Esophagus muscularis mucosa (tissue), 4 donors: ENCODE measurements around the gene GRID1.

Experiments
- EP300 ChIP-seq: sonication (generic); formaldehyde crosslinking; IDR thresholded peaks from one replicate; pipeline ENCODE4 v1.6.1; 2017; ENCODE audit warnings: antibody characterized with exemption
- POLR2A ChIP-seq: fragments of 450-650 bp; IDR thresholded peaks from one replicate; pipeline ENCODE4 v1.6.1; 2017; ENCODE audit warnings: antibody characterized with exemption, moderate library complexity, mild to moderate bottlenecking, low read depth
- POLR2AphosphoS5 ChIP-seq, 2 donors: sonication (generic); formaldehyde crosslinking; IDR thresholded peaks; one replicate each; pipeline ENCODE4 v1.6.1; 2017; ENCODE audit warnings: antibody characterized with exemption in 2 of 2
- TF ChIP-seq, protein P1 (sequence below), 3 experiments: fragments of 200-600 bp in 2 of 3; fragments of 450-650 bp in 1 of 3; sonication (generic) in 2 of 3; IDR thresholded peaks; one replicate each; pipeline ENCODE4 v1.5.1; 2017 to 2019; ENCODE audit warnings: antibody characterized with exemption in 3 of 3, mild to moderate bottlenecking in 2 of 3, moderate library complexity in 1 of 3

DNA sequence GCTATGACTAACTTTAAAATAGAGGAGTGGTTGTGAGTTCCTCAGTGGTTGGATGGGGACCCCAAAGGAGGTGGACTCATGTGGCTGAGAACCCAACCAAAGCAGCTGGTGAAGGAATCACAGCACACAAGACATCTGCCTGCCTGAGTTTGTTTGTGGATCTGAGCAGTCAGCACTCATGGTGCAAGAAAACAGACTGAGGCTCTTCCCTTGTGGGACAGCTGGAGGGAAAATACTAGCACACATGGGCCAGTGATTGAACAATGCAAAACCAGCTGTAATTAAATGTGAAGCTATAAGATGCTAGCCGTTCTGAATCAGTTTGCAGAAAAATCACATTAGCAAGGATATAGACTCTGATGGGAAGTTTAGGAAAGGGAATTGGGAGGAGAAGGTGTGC is 707.3 kb downstream of the GRID1 start:
- TF ChIP-seq POLR2AphosphoS5 (IDR thresholded peaks at IDR 0.05) (no peak), EP300 (no peak), POLR2A (no peak)
- TF ChIP-seq, protein P1, sequence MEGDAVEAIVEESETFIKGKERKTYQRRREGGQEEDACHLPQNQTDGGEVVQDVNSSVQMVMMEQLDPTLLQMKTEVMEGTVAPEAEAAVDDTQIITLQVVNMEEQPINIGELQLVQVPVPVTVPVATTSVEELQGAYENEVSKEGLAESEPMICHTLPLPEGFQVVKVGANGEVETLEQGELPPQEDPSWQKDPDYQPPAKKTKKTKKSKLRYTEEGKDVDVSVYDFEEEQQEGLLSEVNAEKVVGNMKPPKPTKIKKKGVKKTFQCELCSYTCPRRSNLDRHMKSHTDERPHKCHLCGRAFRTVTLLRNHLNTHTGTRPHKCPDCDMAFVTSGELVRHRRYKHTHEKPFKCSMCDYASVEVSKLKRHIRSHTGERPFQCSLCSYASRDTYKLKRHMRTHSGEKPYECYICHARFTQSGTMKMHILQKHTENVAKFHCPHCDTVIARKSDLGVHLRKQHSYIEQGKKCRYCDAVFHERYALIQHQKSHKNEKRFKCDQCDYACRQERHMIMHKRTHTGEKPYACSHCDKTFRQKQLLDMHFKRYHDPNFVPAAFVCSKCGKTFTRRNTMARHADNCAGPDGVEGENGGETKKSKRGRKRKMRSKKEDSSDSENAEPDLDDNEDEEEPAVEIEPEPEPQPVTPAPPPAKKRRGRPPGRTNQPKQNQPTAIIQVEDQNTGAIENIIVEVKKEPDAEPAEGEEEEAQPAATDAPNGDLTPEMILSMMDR (IDR thresholded peaks at IDR 0.05) = no peak
